GM21360 (cell line): ENCODE results near the gene DNAJB13.
"Not testable (repeated sequence)": the region's sequence is repeated elsewhere in the genome, so short reads cannot be mapped to it uniquely, and the experiment has no call there.

Experiments used
- ATAC-seq: cut with Tn5 transposase; IDR thresholded peaks from one replicate; pipeline ENCODE4 v1.9.1; 2021; ENCODE audit warnings: mild to moderate bottlenecking, moderate library complexity; ENCODE audit not compliant: unreplicated experiment

DNAJB13 gene, protein sequence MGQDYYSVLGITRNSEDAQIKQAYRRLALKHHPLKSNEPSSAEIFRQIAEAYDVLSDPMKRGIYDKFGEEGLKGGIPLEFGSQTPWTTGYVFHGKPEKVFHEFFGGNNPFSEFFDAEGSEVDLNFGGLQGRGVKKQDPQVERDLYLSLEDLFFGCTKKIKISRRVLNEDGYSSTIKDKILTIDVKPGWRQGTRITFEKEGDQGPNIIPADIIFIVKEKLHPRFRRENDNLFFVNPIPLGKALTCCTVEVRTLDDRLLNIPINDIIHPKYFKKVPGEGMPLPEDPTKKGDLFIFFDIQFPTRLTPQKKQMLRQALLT

DNA sequence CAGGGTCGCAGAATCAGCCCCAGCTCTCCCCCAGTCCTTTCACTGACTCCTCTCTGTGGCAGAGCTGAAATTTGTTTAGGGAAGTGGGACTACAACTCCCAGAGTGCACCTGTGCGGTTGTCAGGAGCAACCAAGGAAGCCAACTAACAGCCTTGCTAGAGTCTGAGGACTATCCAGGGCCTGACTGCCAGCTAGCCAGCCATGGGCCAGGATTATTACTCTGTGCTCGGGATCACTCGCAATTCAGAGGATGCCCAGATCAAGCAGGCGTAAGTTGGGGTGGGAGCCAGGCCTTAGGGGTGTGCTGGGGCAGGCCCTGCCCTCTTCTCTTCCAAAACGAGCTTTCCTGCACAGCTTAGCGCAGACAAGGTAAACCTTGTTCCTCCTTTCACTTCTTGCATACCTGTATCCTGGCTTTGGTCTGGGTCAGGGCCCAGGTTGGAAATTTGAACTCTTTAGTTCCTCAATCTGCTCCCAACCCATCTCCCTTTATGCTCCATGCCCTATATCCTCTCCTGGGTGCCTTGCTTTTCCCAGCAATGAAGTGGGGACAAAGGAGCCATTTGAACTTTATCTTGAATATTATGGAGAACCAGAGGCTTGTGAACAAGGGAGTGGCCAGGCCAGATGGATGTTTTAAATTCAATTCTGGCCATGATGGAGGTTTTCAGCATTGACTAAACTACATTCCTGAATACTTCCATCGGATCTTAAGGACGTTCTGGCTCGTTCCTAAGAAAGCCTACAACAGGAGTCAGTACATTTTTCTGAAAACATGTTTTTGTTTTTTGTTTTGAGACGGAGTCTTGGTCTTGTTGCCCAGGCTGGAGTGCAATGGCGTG lies at the start of gene DNAJB13:
Gene DNAJB13, plus strand, starts transcription at position 158 of the 842 bp plus-strand sequence. Its CDS starts 44 bp downstream, at position 202.
- ATAC-seq: no peak

DNA sequence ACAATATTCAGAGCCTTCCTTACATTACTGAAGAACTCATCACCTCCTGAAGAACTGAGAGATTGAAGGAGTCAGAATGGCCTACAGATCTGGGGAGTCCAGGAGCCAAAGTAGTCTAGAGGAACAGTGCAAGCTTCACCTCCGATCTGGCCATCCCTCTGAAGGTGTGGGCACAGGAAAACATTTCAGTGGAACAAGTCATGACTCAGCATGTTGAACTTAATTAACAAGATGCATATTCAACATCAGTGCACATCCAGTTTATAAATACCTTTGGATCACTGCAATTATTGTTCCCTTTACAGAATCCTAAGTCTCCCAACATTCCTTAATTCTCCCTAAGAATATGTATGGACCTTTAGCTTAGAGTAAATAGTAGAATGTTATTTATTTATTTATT lies 48.5 kb upstream of the DNAJB13 start:
- no peak for ATAC-seq

DNA sequence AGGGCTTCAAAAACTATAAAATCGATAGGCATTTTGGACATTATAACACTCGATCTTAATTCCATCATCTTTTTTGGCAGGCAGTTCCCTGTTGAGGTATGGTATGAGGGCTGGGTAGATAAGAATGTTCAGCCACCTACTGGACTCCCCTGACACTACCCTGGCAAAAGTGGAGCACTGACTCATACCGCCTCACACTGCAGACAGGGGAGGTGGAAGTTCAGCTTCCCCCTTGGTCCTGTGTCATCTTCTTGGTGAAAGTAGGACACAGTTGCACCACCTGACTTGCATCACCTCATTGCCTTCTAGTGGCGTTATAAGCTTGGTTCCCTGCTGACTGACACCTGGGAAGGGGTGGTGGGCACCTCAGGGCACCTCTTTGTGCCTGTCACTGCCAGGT lies 43.6 kb upstream of the DNAJB13 start:
- no peak for ATAC-seq

DNA sequence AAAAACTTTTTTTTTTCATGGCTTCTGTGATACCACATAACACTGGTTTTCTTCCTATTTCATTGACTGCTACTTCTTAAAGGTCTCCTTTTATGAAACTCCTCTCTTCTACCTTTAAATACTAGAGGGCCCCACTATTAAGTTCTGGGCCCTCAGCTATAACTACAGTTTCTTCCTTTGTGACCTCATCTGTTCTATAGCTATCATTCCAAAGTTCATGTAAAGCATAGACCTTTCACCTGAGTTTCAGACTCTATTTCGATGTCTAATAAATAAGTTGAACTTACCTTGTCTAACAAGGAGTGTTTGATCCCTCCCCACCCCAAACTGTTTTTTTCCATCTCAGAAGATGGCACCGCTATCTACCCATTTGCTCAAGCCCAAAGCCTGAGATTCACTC lies 38.8 kb upstream of the DNAJB13 start:
- ATAC-seq: no peak

DNA sequence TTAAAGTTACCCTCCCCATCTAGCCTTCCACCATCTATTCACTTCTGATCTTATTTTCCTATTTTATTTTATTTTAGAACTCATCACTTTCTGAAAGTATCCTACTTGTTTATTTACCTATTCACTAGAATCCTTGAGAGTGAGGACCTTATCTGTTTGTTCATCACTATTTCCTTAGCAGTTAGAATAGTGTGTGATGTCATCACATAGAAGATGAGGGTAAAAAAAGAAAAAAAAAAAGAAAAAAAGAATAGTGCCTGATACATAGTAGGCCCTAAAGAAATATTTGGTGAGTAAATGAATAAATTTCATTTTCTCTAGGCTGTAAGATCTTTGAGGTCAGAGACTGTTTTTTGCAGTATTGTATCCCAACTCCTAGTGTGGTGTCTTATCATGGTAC lies 37.4 kb upstream of the DNAJB13 start:
- ATAC-seq: no peak

DNA sequence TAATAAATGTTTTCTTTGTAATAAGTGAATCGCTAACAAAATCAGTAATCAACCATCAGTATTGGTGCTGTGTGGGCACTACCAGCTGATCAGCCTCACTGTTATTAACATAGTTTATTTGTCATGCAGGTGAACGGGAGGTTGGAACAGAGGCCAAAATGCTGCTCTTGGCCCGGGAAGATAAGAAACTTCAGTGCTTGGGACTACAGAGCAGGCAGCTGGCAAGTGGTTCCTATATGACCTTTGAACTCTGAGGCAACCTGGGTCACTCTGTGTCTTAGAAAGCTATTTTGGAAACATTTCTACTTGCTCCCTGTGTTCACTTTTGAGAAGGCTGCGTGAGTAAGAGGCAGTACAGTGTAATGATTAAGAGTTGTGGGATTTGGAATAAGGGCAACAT lies 36.5 kb upstream of the DNAJB13 start:
- no peak for ATAC-seq

DNA sequence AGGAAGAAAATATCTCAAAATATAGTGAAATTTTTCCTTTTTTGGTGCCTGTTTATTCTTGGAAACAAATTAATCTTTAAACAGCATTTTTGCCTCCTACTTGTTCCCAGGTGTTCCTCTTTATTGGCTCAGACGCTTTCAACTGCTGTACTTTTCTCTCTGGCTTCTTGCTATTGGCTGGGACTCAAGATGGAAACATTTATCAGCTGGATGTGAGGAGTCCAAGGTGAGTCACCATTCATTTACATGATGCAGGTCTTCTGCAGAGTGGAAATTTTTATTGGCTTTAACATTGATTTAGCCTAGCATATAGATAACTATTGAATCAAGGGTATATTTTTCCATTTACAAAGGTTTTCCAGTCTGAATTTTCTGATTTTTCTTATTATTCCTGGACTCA lies 34.4 kb upstream of the DNAJB13 start:
- no peak for ATAC-seq

DNA sequence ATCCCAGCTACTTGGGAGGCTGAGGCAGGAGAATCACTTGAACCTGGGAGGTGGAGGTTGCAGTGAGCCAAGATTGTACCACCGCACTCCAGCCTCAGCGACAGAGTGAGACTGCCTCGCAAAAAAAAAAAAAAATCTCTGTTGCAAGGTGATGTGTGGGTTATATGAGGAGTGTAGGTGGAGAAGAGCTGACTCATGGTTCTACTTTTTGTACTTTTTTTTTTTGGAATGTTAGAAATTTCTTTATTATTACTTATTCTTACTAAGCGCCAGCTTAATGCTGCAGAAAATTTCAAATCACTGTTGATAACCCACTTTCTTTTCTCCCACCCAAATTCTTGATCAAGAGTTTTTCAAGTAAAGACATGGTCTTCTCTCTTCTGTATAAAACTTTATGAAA lies 29.6 kb upstream of the DNAJB13 start:
- ATAC-seq: no peak

DNA sequence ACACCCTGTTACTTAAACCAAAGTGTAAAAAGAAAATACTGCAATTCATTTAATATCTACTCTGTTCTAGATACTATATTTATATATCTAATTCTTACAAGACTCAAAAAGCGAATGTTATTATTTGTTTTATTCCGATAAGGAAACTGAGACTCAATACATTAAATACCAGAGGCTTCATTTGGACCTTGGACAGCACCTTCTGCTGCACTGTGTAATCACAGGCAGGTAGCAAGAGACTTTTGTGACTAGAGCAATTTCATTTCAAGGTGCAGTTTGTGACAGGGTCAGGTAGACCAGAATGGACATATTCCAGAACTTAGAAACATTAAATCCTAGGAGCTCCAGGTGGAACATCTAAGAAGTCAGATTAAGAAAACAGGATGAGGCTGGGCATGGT lies 21.4 kb upstream of the DNAJB13 start:
- no peak for ATAC-seq

DNA sequence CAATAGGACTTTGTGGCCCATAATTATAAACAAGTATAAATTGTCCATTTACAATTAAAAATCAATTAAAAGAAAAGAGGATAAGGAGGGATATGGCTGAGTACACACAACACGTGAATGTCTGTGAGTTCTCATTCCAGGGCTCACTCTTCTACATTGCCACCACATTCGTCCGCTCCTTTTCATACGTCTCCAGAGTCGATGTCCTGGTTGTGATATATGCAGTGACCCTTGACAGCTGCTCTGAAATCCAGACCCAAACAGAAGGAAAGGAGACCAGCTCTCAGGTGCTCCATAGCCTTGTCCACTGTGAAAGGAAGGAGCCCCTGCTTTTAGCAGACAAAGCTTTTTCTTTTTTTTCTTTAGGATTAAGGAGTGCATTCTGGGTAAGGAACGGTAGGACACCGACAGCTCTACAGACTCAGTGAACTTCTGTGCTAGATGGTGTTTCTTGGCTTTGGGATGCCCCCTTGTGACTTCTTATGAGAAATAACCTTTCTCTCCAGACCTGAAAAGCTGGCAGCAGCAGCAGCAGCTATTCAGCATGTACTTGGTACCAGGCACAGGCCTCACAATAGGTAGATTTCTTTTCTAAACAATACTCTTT lies 19.7 kb upstream of the DNAJB13 start:
- no peak for ATAC-seq

DNA sequence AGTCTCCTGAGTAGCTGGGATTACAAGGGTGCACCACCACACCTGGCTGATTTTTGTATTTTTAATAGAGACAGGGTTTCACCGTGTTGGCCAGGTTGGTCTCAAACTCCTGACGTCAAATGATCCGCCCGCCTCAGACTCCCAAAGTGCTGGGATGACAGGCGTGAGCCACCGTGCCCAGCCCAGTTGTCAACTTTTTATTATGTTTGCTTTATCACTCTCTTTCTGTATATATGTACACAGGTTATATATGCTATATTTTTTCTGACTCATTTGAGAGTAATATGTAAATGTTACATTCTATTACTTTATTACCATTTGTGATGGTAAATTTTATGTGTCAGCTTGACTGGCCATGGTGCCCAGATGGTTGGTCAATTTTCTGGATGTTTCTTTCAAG lies 18.9 kb upstream of the DNAJB13 start:
- ATAC-seq: no peak

DNA sequence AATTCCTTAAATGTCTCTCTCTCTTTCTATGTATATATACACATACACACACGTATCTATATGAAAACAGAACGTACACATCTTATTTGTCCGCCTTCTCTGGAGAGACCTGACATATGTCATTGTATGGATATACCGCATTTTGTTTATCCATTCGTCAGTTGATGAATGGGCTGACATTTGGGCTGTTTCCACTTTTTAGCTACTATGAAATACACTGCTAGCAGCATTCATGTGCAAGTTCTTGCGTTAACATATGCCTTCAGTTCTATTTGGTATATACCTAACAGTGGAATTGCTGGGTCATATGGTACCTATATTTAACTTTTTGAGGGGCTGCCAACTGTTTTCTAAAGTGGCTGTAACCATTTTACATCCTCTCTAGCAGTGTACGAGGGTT lies 18.0 kb upstream of the DNAJB13 start:
- ATAC-seq: no peak

DNA sequence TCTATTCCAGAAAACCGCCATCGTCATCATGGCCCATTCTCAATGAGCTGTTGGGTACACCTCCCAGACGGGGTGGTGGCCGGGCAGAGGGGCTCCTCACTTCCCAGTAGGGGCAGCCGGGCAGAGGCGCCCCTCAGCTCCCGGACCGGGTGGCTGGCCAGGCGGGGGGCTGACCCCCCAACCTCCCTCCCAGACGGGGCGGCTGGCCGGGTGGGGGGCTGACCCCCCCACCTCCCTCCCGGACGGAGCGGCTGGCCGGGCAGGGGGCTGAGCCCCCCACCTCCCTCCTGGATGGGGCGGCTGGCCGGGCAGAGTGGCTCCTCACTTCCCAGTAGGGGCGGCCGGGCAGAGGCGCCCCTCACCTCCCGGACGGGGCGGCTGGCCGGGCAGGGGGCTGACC lies 14.8 kb upstream of the DNAJB13 start:
- not testable (repeated sequence) for ATAC-seq

DNA sequence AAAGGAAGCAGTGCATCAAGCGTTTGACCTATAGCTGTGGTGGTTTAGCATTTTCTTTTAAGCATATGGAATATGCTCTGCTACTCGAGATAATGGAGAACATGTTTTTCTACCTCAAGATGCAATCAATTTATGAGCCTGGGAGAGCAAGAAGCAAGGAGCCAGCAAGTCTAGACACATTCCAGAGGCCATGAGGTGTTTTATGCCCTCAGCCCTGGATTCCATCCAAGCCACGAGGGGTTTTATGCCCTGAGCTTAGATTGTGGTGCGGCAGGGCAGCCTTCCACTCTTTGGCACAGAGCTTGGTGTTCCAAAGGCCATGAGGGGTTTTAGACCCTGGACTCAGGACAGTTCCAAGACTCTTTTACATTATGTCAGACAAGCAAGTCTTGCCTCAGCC lies 11.7 kb upstream of the DNAJB13 start:
- ATAC-seq: no peak

DNA sequence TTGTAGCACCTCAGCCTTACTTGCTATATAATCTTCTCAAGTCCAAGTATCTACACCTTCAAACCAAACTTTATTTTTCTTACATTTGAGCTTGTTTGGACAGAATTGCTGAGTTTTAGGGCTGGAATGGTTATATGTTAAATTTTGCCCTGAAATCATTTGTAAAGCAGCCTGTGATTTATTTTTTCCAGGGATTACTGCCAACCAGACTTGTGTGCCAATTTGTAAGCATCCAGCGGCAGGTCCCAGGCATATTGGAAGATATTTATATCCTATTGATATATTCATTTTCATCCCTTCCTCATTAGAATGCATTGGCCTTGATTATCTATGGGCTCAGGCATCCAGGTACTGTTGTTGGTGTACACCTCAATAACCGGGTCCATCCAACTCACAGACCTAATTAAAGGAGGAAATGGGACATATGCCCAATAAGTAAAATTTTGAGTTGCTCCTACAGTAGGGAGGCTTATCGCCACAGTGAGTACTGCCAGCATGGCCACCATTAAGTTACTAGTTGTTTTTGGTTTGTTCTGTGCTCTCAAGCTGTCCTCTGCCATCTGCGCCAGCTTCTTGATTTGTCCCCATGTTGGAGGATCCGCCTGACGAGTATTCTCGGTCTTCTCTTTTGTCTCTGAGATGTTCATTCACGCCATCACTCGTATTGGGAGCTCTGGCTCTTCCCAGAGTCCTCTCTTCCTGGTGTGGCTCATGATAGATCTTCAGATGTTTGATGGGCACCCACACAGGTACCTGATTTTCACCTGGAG lies 9.8 kb upstream of the DNAJB13 start:
- ATAC-seq: no peak

DNA sequence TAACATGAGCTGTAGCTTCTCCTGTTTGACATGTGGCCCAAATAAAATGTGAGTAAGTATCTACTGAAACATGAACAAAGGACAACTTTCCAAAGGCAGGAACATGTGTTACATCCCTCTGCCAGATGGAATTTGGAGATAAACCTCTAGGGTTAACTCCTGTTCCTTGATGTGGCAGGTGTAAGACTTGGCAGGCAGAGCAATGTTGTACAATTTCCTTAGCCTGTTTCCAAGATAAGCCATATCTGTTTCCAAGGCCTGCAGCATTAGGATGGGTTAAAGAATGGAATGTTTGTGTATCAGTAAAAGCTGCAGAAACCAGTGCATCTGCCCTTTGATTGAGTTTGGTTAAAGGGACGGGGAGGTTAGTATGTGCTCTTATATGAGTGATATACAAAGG lies 8.8 kb upstream of the DNAJB13 start:
- no peak for ATAC-seq

DNA sequence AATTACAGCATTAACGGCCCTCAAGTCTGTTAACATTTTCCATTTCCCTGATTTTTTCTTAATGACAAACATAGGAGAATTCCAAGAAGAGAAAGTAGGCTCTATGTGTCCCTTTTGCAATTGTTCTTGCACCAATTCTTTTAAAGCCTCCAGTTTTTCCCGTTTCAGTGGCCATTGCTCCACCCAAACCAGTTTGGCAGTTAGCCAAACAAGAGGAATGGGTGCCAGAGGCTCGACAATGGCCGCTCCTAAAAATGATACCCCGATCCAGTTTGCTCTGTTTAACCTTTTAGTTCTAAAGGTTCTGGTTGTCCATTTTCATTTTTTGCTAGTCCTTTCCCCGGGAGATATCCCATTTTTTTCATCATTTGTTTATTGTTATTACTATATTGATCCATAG lies 6.7 kb upstream of the DNAJB13 start:
- ATAC-seq: no peak

DNA sequence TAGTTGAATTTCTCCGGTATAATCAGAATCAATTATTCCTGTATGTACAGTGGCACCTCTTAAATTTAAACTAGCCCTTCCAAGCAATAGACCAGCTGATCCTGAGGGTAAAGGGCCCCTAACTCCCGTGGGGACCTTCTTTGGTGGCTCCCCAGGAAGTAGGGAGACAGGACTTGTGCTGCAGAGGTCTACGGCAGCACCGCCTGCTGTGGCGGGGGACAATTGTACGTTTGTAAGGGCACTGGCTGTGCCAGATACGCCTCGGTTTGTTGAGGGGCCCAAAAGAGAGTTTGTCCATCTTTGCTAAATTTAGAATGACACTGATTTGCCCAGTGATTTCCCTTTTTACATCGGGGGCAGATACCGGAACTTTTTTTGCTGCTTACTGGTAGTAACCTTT lies 5.9 kb upstream of the DNAJB13 start:
- ATAC-seq: no peak

DNA sequence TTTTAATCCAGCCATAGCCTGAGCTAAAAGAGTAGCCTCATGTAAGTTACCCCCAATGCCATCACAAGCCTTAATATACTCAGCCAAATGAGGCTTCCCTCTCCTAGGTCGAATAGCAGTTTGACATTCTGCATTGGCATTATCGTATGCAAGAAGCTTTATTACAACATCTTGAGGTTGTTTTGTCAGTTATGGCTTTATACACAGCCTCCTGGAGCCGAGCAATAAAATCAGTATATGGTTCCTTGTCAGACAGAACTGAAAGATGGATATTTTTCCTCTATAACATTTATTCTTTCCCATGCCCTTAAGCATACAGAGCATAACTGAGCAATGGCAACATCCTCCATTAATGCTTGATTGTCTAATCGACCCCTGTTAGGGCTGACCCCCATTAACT lies 5.4 kb upstream of the DNAJB13 start:
- no peak for ATAC-seq

DNA sequence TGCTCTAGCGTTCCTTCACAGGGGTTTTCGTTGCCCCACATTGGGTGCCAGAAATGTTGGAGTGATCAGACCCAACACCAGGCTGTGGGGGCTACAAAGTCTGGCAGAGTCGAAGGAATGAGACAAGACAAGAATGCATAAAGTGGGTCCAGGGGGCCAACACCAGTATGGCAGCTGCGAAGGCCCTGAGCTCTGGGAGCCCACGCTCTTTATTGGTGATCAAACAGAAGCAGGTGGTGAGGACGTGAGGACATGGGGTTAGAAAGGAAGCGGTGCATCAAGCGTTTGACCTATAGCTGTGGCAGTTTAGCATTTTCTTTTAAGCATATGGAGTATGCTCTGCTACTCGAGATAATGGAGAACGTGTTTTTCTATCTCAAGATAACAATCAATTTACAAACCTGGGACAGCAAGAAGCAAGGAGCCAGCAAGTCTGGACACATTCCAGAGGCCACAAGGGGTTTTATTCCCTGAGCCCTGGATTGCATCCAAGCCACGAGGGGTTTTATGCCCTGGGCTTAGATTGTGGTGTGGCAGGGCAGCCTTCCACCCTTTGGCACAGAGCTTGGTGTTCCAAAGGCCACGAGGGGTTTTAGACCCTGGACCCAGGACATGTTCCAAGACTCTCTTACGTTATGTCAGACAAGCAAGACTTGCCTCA lies 3.9 kb upstream of the DNAJB13 start:
- ATAC-seq: no peak

DNA sequence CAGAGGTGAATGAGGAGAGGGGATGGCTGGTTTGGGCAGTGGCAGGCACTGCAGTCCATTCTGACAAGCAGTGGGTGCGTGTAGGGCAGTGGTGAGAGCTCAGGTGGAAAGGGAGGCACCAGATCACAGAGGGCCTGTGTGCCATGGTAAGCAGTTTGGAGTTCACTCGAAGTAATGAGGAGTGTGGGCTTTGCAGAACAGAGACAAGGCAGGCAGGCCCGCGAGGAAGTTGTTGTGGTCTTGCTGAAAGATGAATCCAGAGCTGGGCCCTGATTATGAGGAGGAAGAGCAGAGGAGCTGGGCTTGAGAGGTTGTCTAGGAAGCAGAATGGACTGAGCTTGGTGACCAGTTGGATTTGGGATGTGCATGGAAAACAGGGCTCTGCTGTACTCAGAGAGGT lies 1.6 kb upstream of the DNAJB13 start:
- ATAC-seq: no peak
